BE2C (cell line): ENCODE measurements around the gene PODNL1.
"Not testable (repeated sequence)": the region's sequence is repeated elsewhere in the genome, so short reads cannot be mapped to it uniquely, and the experiment has no call there.

Experiments used
- DNase-seq: peaks from one replicate; pipeline ENCODE4 v3.0.0-alpha.2; 2020
- H3K27me3 ChIP-seq: fragments of 250-450 bp; sonication (Bioruptor Pico); 2 replicates; pipeline ENCODE4 v1.5.1; 2020; ENCODE audit warnings: mild to moderate bottlenecking
- H3K36me3 ChIP-seq: fragments of 250-450 bp; sonication (Bioruptor Pico); 2 replicates; pipeline ENCODE4 v1.5.1; 2020; ENCODE audit warnings: mild to moderate bottlenecking
- H3K4me1 ChIP-seq: fragments of 250-450 bp; sonication (Bioruptor Pico); 2 replicates; pipeline ENCODE4 v1.5.1; 2020
- H3K4me3 ChIP-seq: 2 replicates; pipeline ENCODE4 v1.5.1; 2011; ENCODE audit warnings: low read depth, low read length
- H3K9me3 ChIP-seq: fragments of 250-450 bp; sonication (Bioruptor Pico); 2 replicates; pipeline ENCODE4 v1.5.1; 2020
- TF ChIP-seq, protein P1 (sequence below): IDR thresholded peaks from 2 replicates; pipeline ENCODE4 v1.5.1; 2012; ENCODE audit warnings: mild to moderate bottlenecking, low read depth, low read length

The PODNL1 gene

DNA sequence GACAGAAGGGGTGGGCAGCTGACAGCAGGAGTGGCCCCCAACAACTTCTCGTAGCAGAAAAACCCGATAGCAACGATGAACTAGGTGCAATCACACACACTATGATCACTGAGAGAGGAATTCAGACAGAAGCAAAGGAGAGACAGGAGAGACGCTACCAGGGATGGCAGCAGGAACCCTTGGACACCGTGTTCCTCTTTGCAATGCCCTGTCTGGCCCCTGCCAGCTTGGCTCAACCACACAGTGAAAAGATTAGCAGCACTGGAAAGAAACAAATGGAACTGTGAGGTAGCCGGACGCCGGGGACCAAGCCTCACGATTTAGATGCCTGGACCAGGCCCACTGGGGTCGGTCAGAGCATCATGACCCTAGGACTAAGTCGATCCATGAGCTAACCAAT is 37.7 kb upstream of the PODNL1 start:
- peaks cover 16% of the 10 kb centered on the region for H3K4me1 ChIP-seq
- no peak overlapping the region for H3K4me3 ChIP-seq
- TF ChIP-seq, protein P1, sequence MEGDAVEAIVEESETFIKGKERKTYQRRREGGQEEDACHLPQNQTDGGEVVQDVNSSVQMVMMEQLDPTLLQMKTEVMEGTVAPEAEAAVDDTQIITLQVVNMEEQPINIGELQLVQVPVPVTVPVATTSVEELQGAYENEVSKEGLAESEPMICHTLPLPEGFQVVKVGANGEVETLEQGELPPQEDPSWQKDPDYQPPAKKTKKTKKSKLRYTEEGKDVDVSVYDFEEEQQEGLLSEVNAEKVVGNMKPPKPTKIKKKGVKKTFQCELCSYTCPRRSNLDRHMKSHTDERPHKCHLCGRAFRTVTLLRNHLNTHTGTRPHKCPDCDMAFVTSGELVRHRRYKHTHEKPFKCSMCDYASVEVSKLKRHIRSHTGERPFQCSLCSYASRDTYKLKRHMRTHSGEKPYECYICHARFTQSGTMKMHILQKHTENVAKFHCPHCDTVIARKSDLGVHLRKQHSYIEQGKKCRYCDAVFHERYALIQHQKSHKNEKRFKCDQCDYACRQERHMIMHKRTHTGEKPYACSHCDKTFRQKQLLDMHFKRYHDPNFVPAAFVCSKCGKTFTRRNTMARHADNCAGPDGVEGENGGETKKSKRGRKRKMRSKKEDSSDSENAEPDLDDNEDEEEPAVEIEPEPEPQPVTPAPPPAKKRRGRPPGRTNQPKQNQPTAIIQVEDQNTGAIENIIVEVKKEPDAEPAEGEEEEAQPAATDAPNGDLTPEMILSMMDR = no peak
- no peak for DNase-seq
- no peaks in the 10 kb centered on the region for H3K27me3 ChIP-seq
- H3K9me3 ChIP-seq = no peaks in the 10 kb centered on the region
- peaks cover 4% of the 10 kb centered on the region for H3K36me3 ChIP-seq

DNA sequence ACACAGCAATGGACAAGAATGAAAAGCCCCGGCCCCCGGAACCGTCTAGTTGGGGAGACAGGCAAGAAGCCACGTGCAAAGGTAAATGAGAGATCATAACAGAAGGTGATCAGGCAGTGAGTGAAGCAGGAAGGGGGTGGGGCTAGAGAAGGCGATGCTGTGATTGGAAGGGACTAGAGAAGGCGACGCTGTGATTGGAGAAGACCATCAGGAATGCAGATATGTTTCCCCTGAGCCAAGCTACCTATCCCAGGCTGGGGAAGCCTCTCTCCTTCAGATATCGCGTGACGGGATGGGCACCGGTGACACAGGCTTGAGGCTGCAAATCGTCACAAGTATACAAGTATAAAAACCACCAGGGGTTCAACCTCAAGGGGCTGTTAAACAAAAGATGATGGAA is 35.9 kb upstream of the PODNL1 start:
- no peaks in the 10 kb centered on the region; the same call in 1 of the 2 replicates for H3K4me1 ChIP-seq
- peak; percentile 53 for DNase-seq
- H3K9me3 ChIP-seq = no peaks in the 10 kb centered on the region
- H3K27me3 ChIP-seq = no peaks in the 10 kb centered on the region
- H3K4me3 ChIP-seq = no peak overlapping the region
- TF ChIP-seq, protein P1 = no peak
- peaks cover 4% of the 10 kb centered on the region for H3K36me3 ChIP-seq

DNA sequence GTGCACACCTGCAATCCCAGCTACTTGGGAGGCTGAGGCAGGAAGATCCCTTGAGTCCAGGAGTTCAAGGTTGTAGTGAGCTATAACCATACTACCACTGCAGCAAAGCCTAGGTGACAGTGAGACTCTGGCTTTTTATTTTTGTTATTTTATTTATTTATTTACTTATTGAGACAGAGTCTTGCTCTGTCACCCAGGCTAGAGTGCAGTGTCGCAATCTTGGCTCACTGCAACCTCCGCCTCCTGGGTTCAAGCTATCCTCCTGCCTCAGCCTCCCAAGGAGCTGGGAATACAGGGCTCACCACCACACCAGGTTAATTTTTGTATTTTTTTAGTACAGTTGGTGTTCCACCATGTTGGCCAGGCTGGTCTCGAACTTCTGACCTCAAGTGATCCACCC is 35.3 kb upstream of the PODNL1 start:
- H3K4me1 ChIP-seq, H3K27me3 ChIP-seq, H3K4me3 ChIP-seq, H3K36me3 ChIP-seq, H3K9me3 ChIP-seq, DNase-seq: not testable (repeated sequence)

DNA sequence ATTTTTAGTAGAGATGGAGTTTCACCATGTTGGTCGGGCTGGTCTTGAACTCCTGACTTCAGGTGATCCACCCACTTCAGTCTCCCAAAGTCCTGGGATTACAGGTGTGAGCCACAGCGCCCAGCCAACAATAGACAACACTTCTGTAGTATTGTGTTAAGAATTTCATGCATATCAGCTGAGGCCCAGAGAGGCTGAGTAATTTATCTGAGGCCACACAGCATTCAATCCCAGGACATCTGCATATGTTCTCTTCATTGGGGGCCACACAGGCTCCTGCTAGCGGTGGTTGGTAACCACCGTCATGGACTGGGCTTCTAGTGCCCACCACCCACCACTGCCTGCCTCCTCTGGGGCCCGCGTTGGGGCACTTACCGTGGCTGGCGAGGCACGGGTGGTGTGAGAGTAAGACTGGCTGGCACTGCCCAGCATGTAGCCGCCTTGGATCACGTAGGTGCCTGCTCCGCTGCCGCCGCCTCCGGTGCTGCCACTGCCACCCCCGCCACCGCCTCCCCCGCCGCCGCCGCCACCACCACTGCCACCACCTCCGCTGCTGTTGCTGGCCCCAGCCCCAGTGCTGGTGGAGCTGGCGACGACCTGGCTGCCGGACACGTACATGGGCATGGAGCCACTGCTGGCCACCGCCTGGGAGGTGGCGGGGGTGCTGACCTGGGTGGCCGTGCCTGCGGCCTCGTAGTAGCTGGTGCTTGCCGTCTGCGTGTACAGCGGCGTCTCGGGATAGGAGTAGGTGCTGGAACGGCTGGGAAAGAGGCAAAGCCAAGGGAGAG is 34.3 kb upstream of the PODNL1 start:
- no peaks in the 10 kb centered on the region for H3K9me3 ChIP-seq
- H3K36me3 ChIP-seq = peaks cover 13% of the 10 kb centered on the region
- TF ChIP-seq, protein P1 = no peak
- no peak for DNase-seq
- no peaks in the 10 kb centered on the region for H3K4me1 ChIP-seq
- H3K27me3 ChIP-seq = no peaks in the 10 kb centered on the region
- H3K4me3 ChIP-seq = no peak overlapping the region

DNA sequence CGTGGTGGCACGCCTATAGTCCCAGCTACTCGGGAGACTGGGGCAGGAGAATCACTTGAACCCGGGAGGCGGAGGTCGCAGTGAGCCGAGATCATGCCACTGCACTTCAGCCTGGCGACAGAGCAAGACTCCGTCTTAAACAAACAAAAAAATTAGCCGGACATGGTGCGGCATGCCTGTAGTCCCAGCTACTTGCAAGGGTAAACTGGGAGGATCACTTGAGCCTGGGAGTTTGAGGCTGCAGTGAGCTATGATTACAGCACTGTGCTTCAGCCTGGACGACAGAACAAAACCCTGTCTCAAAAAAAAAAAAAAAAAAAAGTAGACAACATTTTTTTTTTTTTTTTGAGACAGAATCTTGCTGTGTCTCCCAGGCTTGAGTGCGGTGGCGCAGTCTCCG is 33.7 kb upstream of the PODNL1 start:
- not testable (repeated sequence) for DNase-seq, H3K4me1 ChIP-seq, H3K4me3 ChIP-seq, H3K27me3 ChIP-seq, H3K9me3 ChIP-seq
- peaks cover 17% of the 10 kb centered on the region for H3K36me3 ChIP-seq

DNA sequence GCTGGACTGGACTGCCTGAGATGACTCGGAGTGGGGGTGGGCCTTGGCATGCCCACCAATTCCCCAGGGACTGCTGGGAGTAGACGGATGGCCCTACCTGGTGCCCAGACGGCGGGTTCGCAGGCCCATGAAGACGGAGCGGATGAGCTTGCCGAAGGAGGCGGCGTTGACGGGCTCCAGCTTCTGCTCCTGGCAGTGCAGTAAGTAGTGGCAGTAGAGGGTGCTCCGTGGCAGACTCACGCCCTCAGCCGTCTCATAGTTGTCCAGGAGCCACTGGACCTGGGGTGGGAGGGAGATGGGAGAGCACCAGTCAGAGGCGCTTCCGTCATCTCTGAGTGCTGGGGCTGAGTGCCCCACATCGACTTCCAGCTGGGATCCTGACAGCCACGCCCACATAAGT is 31.7 kb upstream of the PODNL1 start:
- no peak overlapping the region for H3K4me3 ChIP-seq
- no peaks in the 10 kb centered on the region for H3K9me3 ChIP-seq
- no peak for DNase-seq
- no peaks in the 10 kb centered on the region for H3K27me3 ChIP-seq
- no peaks in the 10 kb centered on the region for H3K4me1 ChIP-seq
- peaks cover 22% of the 10 kb centered on the region for H3K36me3 ChIP-seq
- TF ChIP-seq, protein P1 = no peak

DNA sequence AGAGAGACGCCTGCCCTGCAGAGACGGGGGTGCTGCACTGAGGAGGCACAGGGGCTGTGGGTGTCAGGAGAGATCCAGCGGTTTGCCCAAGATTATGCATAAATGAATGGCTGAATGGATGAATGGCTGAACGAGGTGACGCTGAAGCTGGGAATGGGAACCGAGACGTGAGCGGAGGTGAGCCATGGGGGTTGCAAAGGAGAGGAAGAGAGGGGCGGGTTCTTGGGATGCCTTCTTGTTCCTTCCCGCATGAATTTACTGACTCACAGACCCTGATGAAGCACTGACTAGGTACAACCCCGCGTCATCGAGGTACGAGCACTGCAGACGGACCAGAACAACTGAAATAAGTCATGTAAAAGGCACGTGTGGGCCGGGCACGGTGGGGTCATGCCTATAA is 30.8 kb upstream of the PODNL1 start:
- Histone ChIP-seq H3K4me3 (no peak overlapping the region), H3K36me3 (peaks cover 22% of the 10 kb centered on the region)
- no peak for DNase-seq

More for the DNA sequence above, 30.8 kb upstream of the PODNL1 start:
- TF ChIP-seq, protein P1 = no peak
- Histone ChIP-seq H3K4me1 (no peaks in the 10 kb centered on the region), H3K9me3 (no peaks in the 10 kb centered on the region), H3K27me3 (no peaks in the 10 kb centered on the region)
